ENCODE data around the gene FUT9.

Gene FUT9

GRCh38 chr6:96007663-96008062, 8.1 kb upstream of the FUT9 start:
- H3K4me3 ChIP-seq (ENCODE audit: low read depth in 1 of 2, low read length in 2 of 2), result no peak overlapping the region
- no peaks in the 10 kb centered on the region for H3K36me3 ChIP-seq (ENCODE audit: control insufficient read depth in 1 of 2, insufficient read depth in 2 of 2, low read length in 2 of 2)
- H3K4me1 ChIP-seq (ENCODE audit: control insufficient read depth in 1 of 2, insufficient read depth in 2 of 2, low read length in 2 of 2), result no peaks in the 10 kb centered on the region
- no peaks in the 10 kb centered on the region for H3K27me3 ChIP-seq (ENCODE audit: control insufficient read depth in 1 of 2, insufficient read depth in 2 of 2, low read length in 2 of 2)
- peaks cover 0 to 4% of the 10 kb centered on the region in 2 donors for H3K9me3 ChIP-seq (ENCODE audit: control insufficient read depth in 1 of 2, low read length in 2 of 2)
- H3K9ac ChIP-seq (ENCODE audit: low read depth in 1 of 2, low read length in 2 of 2), result no peak overlapping the region
- no peak overlapping the region for H3K27ac ChIP-seq (ENCODE audit: low read depth, low read length)

GRCh38 chr6:96013531-96013930, 2.2 kb upstream of the FUT9 start:
- Histone ChIP-seq H3K4me3 (ENCODE audit: low read depth in 1 of 2, low read length in 2 of 2) (no peak overlapping the region), H3K27me3 (ENCODE audit: control insufficient read depth in 1 of 2, insufficient read depth in 2 of 2, low read length in 2 of 2) (no peaks in the 10 kb centered on the region), H3K4me1 (ENCODE audit: control insufficient read depth in 1 of 2, insufficient read depth in 2 of 2, low read length in 2 of 2) (no peaks in the 10 kb centered on the region), H3K27ac (ENCODE audit: low read depth, low read length) (no peak overlapping the region), H3K36me3 (ENCODE audit: control insufficient read depth in 1 of 2, insufficient read depth in 2 of 2, low read length in 2 of 2) (no peaks in the 10 kb centered on the region), H3K9ac (ENCODE audit: low read depth in 1 of 2, low read length in 2 of 2) (no peak overlapping the region), H3K9me3 (ENCODE audit: control insufficient read depth in 1 of 2, low read length in 2 of 2) (no peaks in the 10 kb centered on the region)

- Histone ChIP-seq H3K4me1 (ENCODE audit: control insufficient read depth in 1 of 2, insufficient read depth in 2 of 2, low read length in 2 of 2) (no peaks in the 10 kb centered on the region), H3K4me3 (ENCODE audit: low read depth in 1 of 2, low read length in 2 of 2) (no peak overlapping the region), H3K9ac (ENCODE audit: low read depth in 1 of 2, low read length in 2 of 2) (no peak overlapping the region)
Observed at GRCh38 chr6:96014846-96015517, 792 bp upstream of the FUT9 start.

GRCh38 chr6:96016334-96017069, 728 bp downstream of the FUT9 start:
- no peak overlapping the region for H3K9ac ChIP-seq (ENCODE audit: low read depth in 1 of 2, low read length in 2 of 2)

More at GRCh38 chr6:96014846-96015517, 792 bp upstream of the FUT9 start:
- Histone ChIP-seq H3K36me3 (ENCODE audit: control insufficient read depth in 1 of 2, insufficient read depth in 2 of 2, low read length in 2 of 2) (no peaks in the 10 kb centered on the region), H3K27ac (ENCODE audit: low read depth, low read length) (no peak overlapping the region), H3K9me3 (ENCODE audit: control insufficient read depth in 1 of 2, low read length in 2 of 2) (no peaks in the 10 kb centered on the region), H3K27me3 (ENCODE audit: control insufficient read depth in 1 of 2, insufficient read depth in 2 of 2, low read length in 2 of 2) (no peaks in the 10 kb centered on the region)

GRCh38 chr6:96017070-96017359, 1.2 kb downstream of the FUT9 start:
- no peaks in the 10 kb centered on the region for H3K27me3 ChIP-seq (ENCODE audit: control insufficient read depth in 1 of 2, insufficient read depth in 2 of 2, low read length in 2 of 2)
- no peaks in the 10 kb centered on the region for H3K36me3 ChIP-seq (ENCODE audit: control insufficient read depth in 1 of 2, insufficient read depth in 2 of 2, low read length in 2 of 2)
- H3K4me3 ChIP-seq (ENCODE audit: low read depth in 1 of 2, low read length in 2 of 2), result no peak overlapping the region
- H3K4me1 ChIP-seq (ENCODE audit: control insufficient read depth in 1 of 2, insufficient read depth in 2 of 2, low read length in 2 of 2), result no peaks in the 10 kb centered on the region
- H3K9me3 ChIP-seq (ENCODE audit: control insufficient read depth in 1 of 2, low read length in 2 of 2), result no peaks in the 10 kb centered on the region
- no peak overlapping the region for H3K9ac ChIP-seq (ENCODE audit: low read depth in 1 of 2, low read length in 2 of 2)
- H3K27ac ChIP-seq (ENCODE audit: low read depth, low read length), result no peak overlapping the region

More at GRCh38 chr6:96016334-96017069, 728 bp downstream of the FUT9 start:
- Histone ChIP-seq H3K27ac (ENCODE audit: low read depth, low read length) (no peak overlapping the region), H3K36me3 (ENCODE audit: control insufficient read depth in 1 of 2, insufficient read depth in 2 of 2, low read length in 2 of 2) (no peaks in the 10 kb centered on the region), H3K27me3 (ENCODE audit: control insufficient read depth in 1 of 2, insufficient read depth in 2 of 2, low read length in 2 of 2) (no peaks in the 10 kb centered on the region), H3K4me3 (ENCODE audit: low read depth in 1 of 2, low read length in 2 of 2) (no peak overlapping the region), H3K4me1 (ENCODE audit: control insufficient read depth in 1 of 2, insufficient read depth in 2 of 2, low read length in 2 of 2) (no peaks in the 10 kb centered on the region), H3K9me3 (ENCODE audit: control insufficient read depth in 1 of 2, low read length in 2 of 2) (no peaks in the 10 kb centered on the region)

GRCh38 chr6:96022225-96022624, 6.5 kb downstream of the FUT9 start:
- H3K27ac ChIP-seq (ENCODE audit: low read depth, low read length), result no peak overlapping the region
- no peaks in the 10 kb centered on the region for H3K4me1 ChIP-seq (ENCODE audit: control insufficient read depth in 1 of 2, insufficient read depth in 2 of 2, low read length in 2 of 2)
- H3K9me3 ChIP-seq (ENCODE audit: control insufficient read depth in 1 of 2, low read length in 2 of 2), result no peaks in the 10 kb centered on the region
- H3K36me3 ChIP-seq (ENCODE audit: control insufficient read depth in 1 of 2, insufficient read depth in 2 of 2, low read length in 2 of 2), result no peaks in the 10 kb centered on the region
- no peaks in the 10 kb centered on the region for H3K27me3 ChIP-seq (ENCODE audit: control insufficient read depth in 1 of 2, insufficient read depth in 2 of 2, low read length in 2 of 2)
- H3K9ac ChIP-seq (ENCODE audit: low read depth in 1 of 2, low read length in 2 of 2), result no peak overlapping the region
- H3K4me3 ChIP-seq (ENCODE audit: low read depth in 1 of 2, low read length in 2 of 2), result no peak overlapping the region

GRCh38 chr6:96032661-96033060, 16.9 kb downstream of the FUT9 start:
- Histone ChIP-seq H3K9ac (ENCODE audit: low read depth in 1 of 2, low read length in 2 of 2) (no peak overlapping the region), H3K4me3 (ENCODE audit: low read depth in 1 of 2, low read length in 2 of 2) (no peak overlapping the region)

GRCh38 chr6:96051555-96051954, 35.8 kb downstream of the FUT9 start:
- Histone ChIP-seq H3K36me3 (ENCODE audit: control insufficient read depth in 1 of 2, insufficient read depth in 2 of 2, low read length in 2 of 2) (no peaks in the 10 kb centered on the region), H3K27ac (ENCODE audit: low read depth, low read length) (no peak overlapping the region), H3K4me3 (ENCODE audit: low read depth in 1 of 2, low read length in 2 of 2) (no peak overlapping the region), H3K9me3 (ENCODE audit: control insufficient read depth in 1 of 2, low read length in 2 of 2) (no peaks in the 10 kb centered on the region), H3K4me1 (ENCODE audit: control insufficient read depth in 1 of 2, insufficient read depth in 2 of 2, low read length in 2 of 2) (no peaks in the 10 kb centered on the region), H3K27me3 (ENCODE audit: control insufficient read depth in 1 of 2, insufficient read depth in 2 of 2, low read length in 2 of 2) (no peaks in the 10 kb centered on the region), H3K9ac (ENCODE audit: low read depth in 1 of 2, low read length in 2 of 2) (no peak overlapping the region)

More at GRCh38 chr6:96032661-96033060, 16.9 kb downstream of the FUT9 start:
- no peaks in the 10 kb centered on the region for H3K36me3 ChIP-seq (ENCODE audit: control insufficient read depth in 1 of 2, insufficient read depth in 2 of 2, low read length in 2 of 2)
- H3K27me3 ChIP-seq (ENCODE audit: control insufficient read depth in 1 of 2, insufficient read depth in 2 of 2, low read length in 2 of 2), result no peaks in the 10 kb centered on the region
- no peak overlapping the region for H3K27ac ChIP-seq (ENCODE audit: low read depth, low read length)
- no peaks in the 10 kb centered on the region for H3K9me3 ChIP-seq (ENCODE audit: control insufficient read depth in 1 of 2, low read length in 2 of 2)
- H3K4me1 ChIP-seq (ENCODE audit: control insufficient read depth in 1 of 2, insufficient read depth in 2 of 2, low read length in 2 of 2), result no peaks in the 10 kb centered on the region

- H3K27ac ChIP-seq (ENCODE audit: low read depth, low read length), result no peak overlapping the region
- no peak overlapping the region for H3K4me3 ChIP-seq (ENCODE audit: low read depth in 1 of 2, low read length in 2 of 2)
- no peaks in the 10 kb centered on the region for H3K4me1 ChIP-seq (ENCODE audit: control insufficient read depth in 1 of 2, insufficient read depth in 2 of 2, low read length in 2 of 2)
- H3K9me3 ChIP-seq (ENCODE audit: control insufficient read depth in 1 of 2, low read length in 2 of 2), result no peaks in the 10 kb centered on the region
- H3K27me3 ChIP-seq (ENCODE audit: control insufficient read depth in 1 of 2, insufficient read depth in 2 of 2, low read length in 2 of 2), result no peaks in the 10 kb centered on the region
- no peak overlapping the region for H3K9ac ChIP-seq (ENCODE audit: low read depth in 1 of 2, low read length in 2 of 2)
- H3K36me3 ChIP-seq (ENCODE audit: control insufficient read depth in 1 of 2, insufficient read depth in 2 of 2, low read length in 2 of 2), result no peaks in the 10 kb centered on the region
Observed at GRCh38 chr6:96058082-96058481, 42.3 kb downstream of the FUT9 start.

GRCh38 chr6:96059586-96059985, 43.8 kb downstream of the FUT9 start:
- Histone ChIP-seq H3K27ac (ENCODE audit: low read depth, low read length) (no peak overlapping the region), H3K4me1 (ENCODE audit: control insufficient read depth in 1 of 2, insufficient read depth in 2 of 2, low read length in 2 of 2) (no peaks in the 10 kb centered on the region), H3K36me3 (ENCODE audit: control insufficient read depth in 1 of 2, insufficient read depth in 2 of 2, low read length in 2 of 2) (no peaks in the 10 kb centered on the region), H3K27me3 (ENCODE audit: control insufficient read depth in 1 of 2, insufficient read depth in 2 of 2, low read length in 2 of 2) (no peaks in the 10 kb centered on the region), H3K9me3 (ENCODE audit: control insufficient read depth in 1 of 2, low read length in 2 of 2) (no peaks in the 10 kb centered on the region), H3K4me3 (ENCODE audit: low read depth in 1 of 2, low read length in 2 of 2) (no peak overlapping the region), H3K9ac (ENCODE audit: low read depth in 1 of 2, low read length in 2 of 2) (no peak overlapping the region)

All from duodenal mucosa (tissue), 2 donors.